H1 (cell line): ENCODE results near the gene DHRS7B.

Source experiments
- CBX8 ChIP-seq: fragments of 300-800, 300-1000 bp; sonication (generic); IDR thresholded peaks from 2 replicates; pipeline ENCODE4 v1.7.1; 2016; ENCODE audit warnings: low read depth, low read length, borderline replicate concordance
- CTCF ChIP-seq, 3 experiments: IDR thresholded peaks; 1 replicate in 2 of 3; 2 replicates in 1 of 3; pipeline versions ENCODE4 v1.5.1 to v1.6.1; 2011; ENCODE audit warnings: low read length in 3 of 3, mild to moderate bottlenecking in 3 of 3, inconsistent platforms in 2 of 3, low read depth in 1 of 3, moderate library complexity in 1 of 3; ENCODE audit not compliant: insufficient read depth in 1 of 3; ENCODE audit errors: control extremely low read depth in 1 of 3
- GABPA ChIP-seq: IDR thresholded peaks from 2 replicates; pipeline ENCODE4 v1.6.1; 2011; ENCODE audit warnings: mild to moderate bottlenecking, low read length, moderate library complexity, borderline replicate concordance; ENCODE audit not compliant: insufficient read depth
- TAF1 ChIP-seq: IDR thresholded peaks from 2 replicates; pipeline ENCODE4 v1.6.1; 2011; ENCODE audit warnings: mild to moderate bottlenecking, low read depth, low read length

GRCh38 chr17:21172846-21173245, 46.1 kb downstream of the DHRS7B start:
- TF ChIP-seq TAF1 (no peak), CBX8 (no peak), CTCF (IDR thresholded peaks at IDR 0.05; ENCODE audit: control extremely low read depth in 1 of 3, insufficient read depth in 1 of 3, low read depth in 1 of 3, low read length in 3 of 3) (no peak), GABPA (no peak)
